ENCODE data around the gene KBTBD12. TPM values are rescaled to one million over a fixed set of nuclear protein-coding genes. Genes with fewer than 3 reads are reported as not detected.

KBTBD12 gene
- total and polyA plus RNA-seq, 4 donors, result 0.02 to 0.89 (median 0.08) TPM; not detected in 1

DNA sequence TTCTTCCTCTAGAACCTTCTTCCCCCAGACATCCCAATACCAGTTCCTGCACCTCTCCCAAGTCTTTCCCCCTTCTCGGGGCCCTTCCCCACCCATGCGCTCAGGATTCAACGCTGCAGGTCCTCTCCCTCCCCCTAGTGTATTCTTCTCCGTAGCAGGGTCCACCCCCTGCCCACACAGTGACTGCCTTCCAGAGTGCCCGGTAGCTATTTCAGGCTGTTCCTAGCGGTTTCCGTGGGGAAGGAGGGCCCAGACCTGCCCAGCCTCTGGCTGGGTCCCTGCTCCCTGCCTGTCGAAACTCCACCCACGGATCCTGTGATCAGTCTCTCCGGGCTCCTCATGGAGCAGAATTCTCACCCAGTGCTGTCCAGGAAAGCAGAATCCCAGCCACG, 92.0 kb downstream of the KBTBD12 start:
- Histone ChIP-seq H3K27ac (ENCODE audit: low read depth in 1 of 2, low read length in 2 of 2) (no peak overlapping the region), H3K27me3 (ENCODE audit: control insufficient read depth in 4 of 4, insufficient read depth in 4 of 4, low read length in 3 of 4) (no peaks in the 10 kb centered on the region), H3K9me3 (ENCODE audit: control insufficient read depth in 4 of 4, low read length in 3 of 4) (no peaks in the 10 kb centered on the region), H3K4me3 (ENCODE audit: low read depth in 1 of 3, low read length in 3 of 3) (no peak overlapping the region), H3K36me3 (ENCODE audit: control insufficient read depth in 4 of 4, insufficient read depth in 3 of 4, low read depth in 1 of 4, low read length in 3 of 4) (no peaks in the 10 kb centered on the region), H3K9ac (ENCODE audit: low read depth in 1 of 2, low read length in 2 of 2) (no peak overlapping the region), H3K4me1 (ENCODE audit: control insufficient read depth in 4 of 4, insufficient read depth in 4 of 4, low read length in 3 of 4) (peaks cover 5 to 36% (median 26%) of the 10 kb centered on the region in 4 donors)
- TF ChIP-seq TAF1 (conservative IDR thresholded peaks at IDR 0.05) (no peak), FOXA2 (IDR thresholded peaks at IDR 0.05) (no peak), FOXA1 (IDR thresholded peaks at IDR 0.05) (no peak), JUND (IDR thresholded peaks at IDR 0.05) (no peak), RXRA (IDR thresholded peaks at IDR 0.05) (no peak), HNF4G (IDR thresholded peaks at IDR 0.05) (no peak), GABPA (IDR thresholded peaks at IDR 0.05 in 1 of 2, conservative IDR thresholded peaks at IDR 0.05 in 1 of 2) (no peak), RAD21 (IDR thresholded peaks at IDR 0.05) (no peak)
- TF ChIP-seq, protein P1, sequence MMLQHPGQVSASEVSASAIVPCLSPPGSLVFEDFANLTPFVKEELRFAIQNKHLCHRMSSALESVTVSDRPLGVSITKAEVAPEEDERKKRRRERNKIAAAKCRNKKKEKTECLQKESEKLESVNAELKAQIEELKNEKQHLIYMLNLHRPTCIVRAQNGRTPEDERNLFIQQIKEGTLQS (IDR thresholded peaks at IDR 0.05), result no peak
- TF ChIP-seq, protein P2, sequence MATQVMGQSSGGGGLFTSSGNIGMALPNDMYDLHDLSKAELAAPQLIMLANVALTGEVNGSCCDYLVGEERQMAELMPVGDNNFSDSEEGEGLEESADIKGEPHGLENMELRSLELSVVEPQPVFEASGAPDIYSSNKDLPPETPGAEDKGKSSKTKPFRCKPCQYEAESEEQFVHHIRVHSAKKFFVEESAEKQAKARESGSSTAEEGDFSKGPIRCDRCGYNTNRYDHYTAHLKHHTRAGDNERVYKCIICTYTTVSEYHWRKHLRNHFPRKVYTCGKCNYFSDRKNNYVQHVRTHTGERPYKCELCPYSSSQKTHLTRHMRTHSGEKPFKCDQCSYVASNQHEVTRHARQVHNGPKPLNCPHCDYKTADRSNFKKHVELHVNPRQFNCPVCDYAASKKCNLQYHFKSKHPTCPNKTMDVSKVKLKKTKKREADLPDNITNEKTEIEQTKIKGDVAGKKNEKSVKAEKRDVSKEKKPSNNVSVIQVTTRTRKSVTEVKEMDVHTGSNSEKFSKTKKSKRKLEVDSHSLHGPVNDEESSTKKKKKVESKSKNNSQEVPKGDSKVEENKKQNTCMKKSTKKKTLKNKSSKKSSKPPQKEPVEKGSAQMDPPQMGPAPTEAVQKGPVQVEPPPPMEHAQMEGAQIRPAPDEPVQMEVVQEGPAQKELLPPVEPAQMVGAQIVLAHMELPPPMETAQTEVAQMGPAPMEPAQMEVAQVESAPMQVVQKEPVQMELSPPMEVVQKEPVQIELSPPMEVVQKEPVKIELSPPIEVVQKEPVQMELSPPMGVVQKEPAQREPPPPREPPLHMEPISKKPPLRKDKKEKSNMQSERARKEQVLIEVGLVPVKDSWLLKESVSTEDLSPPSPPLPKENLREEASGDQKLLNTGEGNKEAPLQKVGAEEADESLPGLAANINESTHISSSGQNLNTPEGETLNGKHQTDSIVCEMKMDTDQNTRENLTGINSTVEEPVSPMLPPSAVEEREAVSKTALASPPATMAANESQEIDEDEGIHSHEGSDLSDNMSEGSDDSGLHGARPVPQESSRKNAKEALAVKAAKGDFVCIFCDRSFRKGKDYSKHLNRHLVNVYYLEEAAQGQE (IDR thresholded peaks at IDR 0.05), result no peak
- TF ChIP-seq, protein P3, sequence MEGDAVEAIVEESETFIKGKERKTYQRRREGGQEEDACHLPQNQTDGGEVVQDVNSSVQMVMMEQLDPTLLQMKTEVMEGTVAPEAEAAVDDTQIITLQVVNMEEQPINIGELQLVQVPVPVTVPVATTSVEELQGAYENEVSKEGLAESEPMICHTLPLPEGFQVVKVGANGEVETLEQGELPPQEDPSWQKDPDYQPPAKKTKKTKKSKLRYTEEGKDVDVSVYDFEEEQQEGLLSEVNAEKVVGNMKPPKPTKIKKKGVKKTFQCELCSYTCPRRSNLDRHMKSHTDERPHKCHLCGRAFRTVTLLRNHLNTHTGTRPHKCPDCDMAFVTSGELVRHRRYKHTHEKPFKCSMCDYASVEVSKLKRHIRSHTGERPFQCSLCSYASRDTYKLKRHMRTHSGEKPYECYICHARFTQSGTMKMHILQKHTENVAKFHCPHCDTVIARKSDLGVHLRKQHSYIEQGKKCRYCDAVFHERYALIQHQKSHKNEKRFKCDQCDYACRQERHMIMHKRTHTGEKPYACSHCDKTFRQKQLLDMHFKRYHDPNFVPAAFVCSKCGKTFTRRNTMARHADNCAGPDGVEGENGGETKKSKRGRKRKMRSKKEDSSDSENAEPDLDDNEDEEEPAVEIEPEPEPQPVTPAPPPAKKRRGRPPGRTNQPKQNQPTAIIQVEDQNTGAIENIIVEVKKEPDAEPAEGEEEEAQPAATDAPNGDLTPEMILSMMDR (IDR thresholded peaks at IDR 0.05; ENCODE audit: low read depth, low read length, missing input control), result no peak
- DNase-seq (ENCODE audit: low spot score), result no peak
- WGBS, result 72% methylated on average over 11 of the region's 11 CpGs

DNA sequence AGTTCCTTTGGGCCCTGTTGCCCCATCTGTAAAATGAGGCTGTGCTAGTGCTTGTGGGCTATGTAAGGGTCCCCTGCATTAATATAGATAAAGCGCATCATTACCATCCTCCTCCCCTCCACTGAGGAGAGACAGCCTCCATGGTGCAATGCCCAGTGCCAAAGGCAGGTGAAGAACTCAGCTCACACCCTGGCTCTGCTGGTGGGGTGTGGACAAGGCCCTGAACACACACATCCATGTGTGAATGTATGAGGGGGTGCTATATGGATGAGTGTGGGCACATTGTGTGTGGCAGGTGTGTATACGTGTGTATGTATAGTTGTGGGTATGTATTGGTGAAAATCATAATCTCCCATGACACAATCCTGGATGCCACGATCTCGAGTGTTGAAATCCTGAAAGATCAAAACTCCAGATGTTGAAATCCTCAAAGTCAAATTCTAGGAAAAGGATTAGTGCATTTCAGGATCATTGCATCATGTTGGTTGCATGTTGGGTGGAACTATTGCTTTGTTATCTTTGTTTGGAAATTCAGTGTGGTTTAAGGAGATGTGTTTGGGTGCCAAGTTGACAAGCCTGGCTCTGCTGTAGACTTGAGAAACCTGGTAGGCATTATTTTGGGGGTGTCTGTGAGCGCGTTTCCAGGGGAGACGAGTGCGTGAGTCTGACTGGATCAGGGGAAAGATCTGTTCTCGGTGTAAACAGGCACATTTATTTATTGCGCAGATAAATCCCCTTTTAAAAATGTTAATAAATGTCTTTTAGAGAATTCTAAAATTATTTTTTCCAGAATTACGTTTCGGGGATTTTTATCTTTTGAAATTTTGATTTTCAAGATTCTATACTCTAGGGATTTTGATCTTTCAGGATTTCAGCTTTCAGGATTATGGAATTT, 95.2 kb downstream of the KBTBD12 start:
- WGBS, result 54% methylated on average over 12 of the region's 12 CpGs
- H3K27ac ChIP-seq (ENCODE audit: low read depth in 1 of 2, low read length in 2 of 2), result peak overlapping the region; percentile 66 to 70
- H3K4me1 ChIP-seq (ENCODE audit: control insufficient read depth in 4 of 4, insufficient read depth in 4 of 4, low read length in 3 of 4), result peaks cover 5 to 34% (median 27%) of the 10 kb centered on the region in 4 donors
- no peak for DNase-seq (ENCODE audit: low spot score)
- H3K9me3 ChIP-seq (ENCODE audit: control insufficient read depth in 4 of 4, low read length in 3 of 4), result no peaks in the 10 kb centered on the region
- H3K27me3 ChIP-seq (ENCODE audit: control insufficient read depth in 4 of 4, insufficient read depth in 4 of 4, low read length in 3 of 4), result no peaks in the 10 kb centered on the region
- H3K9ac ChIP-seq (ENCODE audit: low read depth in 1 of 2, low read length in 2 of 2), result peak overlapping the region in 1 of 2 donors; percentile 44
- H3K36me3 ChIP-seq (ENCODE audit: control insufficient read depth in 4 of 4, insufficient read depth in 3 of 4, low read depth in 1 of 4, low read length in 3 of 4), result no peaks in the 10 kb centered on the region
- peak overlapping the region in 1 of 3 donors; percentile 42 for H3K4me3 ChIP-seq (ENCODE audit: low read depth in 1 of 3, low read length in 3 of 3)
- TF ChIP-seq, protein P4, sequence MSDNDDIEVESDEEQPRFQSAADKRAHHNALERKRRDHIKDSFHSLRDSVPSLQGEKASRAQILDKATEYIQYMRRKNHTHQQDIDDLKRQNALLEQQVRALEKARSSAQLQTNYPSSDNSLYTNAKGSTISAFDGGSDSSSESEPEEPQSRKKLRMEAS (IDR thresholded peaks at IDR 0.05), result peak; percentile 75
- TF ChIP-seq, protein P5, sequence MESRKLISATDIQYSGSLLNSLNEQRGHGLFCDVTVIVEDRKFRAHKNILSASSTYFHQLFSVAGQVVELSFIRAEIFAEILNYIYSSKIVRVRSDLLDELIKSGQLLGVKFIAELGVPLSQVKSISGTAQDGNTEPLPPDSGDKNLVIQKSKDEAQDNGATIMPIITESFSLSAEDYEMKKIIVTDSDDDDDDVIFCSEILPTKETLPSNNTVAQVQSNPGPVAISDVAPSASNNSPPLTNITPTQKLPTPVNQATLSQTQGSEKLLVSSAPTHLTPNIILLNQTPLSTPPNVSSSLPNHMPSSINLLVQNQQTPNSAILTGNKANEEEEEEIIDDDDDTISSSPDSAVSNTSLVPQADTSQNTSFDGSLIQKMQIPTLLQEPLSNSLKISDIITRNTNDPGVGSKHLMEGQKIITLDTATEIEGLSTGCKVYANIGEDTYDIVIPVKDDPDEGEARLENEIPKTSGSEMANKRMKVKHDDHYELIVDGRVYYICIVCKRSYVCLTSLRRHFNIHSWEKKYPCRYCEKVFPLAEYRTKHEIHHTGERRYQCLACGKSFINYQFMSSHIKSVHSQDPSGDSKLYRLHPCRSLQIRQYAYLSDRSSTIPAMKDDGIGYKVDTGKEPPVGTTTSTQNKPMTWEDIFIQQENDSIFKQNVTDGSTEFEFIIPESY (IDR thresholded peaks at IDR 0.05), result peak; percentile 90
- TF ChIP-seq FOXA1 (IDR thresholded peaks at IDR 0.05) (peak; percentile 80), RXRA (IDR thresholded peaks at IDR 0.05) (peak; percentile 90 to 98), HNF4G (IDR thresholded peaks at IDR 0.05) (peak; percentile 88), SP1 (IDR thresholded peaks at IDR 0.05) (peak; percentile 89), TAF1 (conservative IDR thresholded peaks at IDR 0.05) (no peak), RAD21 (IDR thresholded peaks at IDR 0.05) (peak; percentile 56 to 65), GABPA (IDR thresholded peaks at IDR 0.05 in 1 of 2, conservative IDR thresholded peaks at IDR 0.05 in 1 of 2) (peak in 1 of 2 donors; percentile 59), FOXA2 (IDR thresholded peaks at IDR 0.05) (peak; percentile 53), EGR1 (IDR thresholded peaks at IDR 0.05; ENCODE audit: low read depth in 2 of 2) (peak in 1 of 2 donors; percentile 82), HNF4A (conservative IDR thresholded peaks at IDR 0.05) (peak; percentile 96 to 97), NR2F2 (IDR thresholded peaks at IDR 0.05) (peak; percentile 65), YY1 (IDR thresholded peaks at IDR 0.05) (peak; percentile 82)
- TF ChIP-seq, protein P1 (IDR thresholded peaks at IDR 0.05), result peak; percentile 98
- TF ChIP-seq, protein P3 (IDR thresholded peaks at IDR 0.05; ENCODE audit: low read depth, low read length, missing input control), result peak; percentile 14

Measured in liver (tissue), 9 donors.